Endodermal cell (in vitro differentiated cells): ENCODE measurements around the gene KCNJ2. TPM values are rescaled to one million over a fixed set of nuclear protein-coding genes. Genes with fewer than 3 reads are reported as not detected.

Source experiments
- DNase-seq: peaks from one replicate; pipeline ENCODE4 v3.0.0-alpha.2; 2017
- H3K27ac ChIP-seq: 2 replicates; pipeline ENCODE4 v1.5.1; 2013; ENCODE audit warnings: mild to moderate bottlenecking, low read depth, low read length, moderate library complexity
- H3K27me3 ChIP-seq: 2 replicates; pipeline ENCODE4 v1.6.1; 2013; ENCODE audit warnings: mild to moderate bottlenecking, low read length, moderate library complexity; ENCODE audit not compliant: insufficient read depth, control insufficient read depth, poor library complexity, severe bottlenecking
- H3K36me3 ChIP-seq: 2 replicates; pipeline ENCODE4 v1.7.0; 2013; ENCODE audit warnings: mild to moderate bottlenecking, low read length, moderate library complexity; ENCODE audit not compliant: control insufficient read depth, insufficient read depth
- H3K4me1 ChIP-seq: one replicate; pipeline ENCODE4 v1.7.0; 2013; ENCODE audit warnings: low read length; ENCODE audit not compliant: control insufficient read depth, insufficient read depth
- H3K4me3 ChIP-seq: 2 replicates; pipeline ENCODE4 v1.5.1; 2013; ENCODE audit warnings: mild to moderate bottlenecking, low read length, moderate library complexity
- H3K9ac ChIP-seq: 2 replicates; pipeline ENCODE4 v1.6.1; 2013; ENCODE audit warnings: mild to moderate bottlenecking, low read length, moderate library complexity; ENCODE audit not compliant: poor library complexity, severe bottlenecking; ENCODE audit errors: extremely low read depth
- H3K9me3 ChIP-seq: 2 replicates; pipeline ENCODE4 v1.6.1; 2013; ENCODE audit warnings: mild to moderate bottlenecking, low read length, moderate library complexity; ENCODE audit not compliant: control insufficient read depth
- H3K27ac Mint-ChIP-seq: 2 replicates; pipeline ENCODE4 v1.8.0; 2020; ENCODE audit warnings: mixed read lengths
- H3K27me3 Mint-ChIP-seq: 2 replicates; pipeline ENCODE4 v1.8.0; 2021; ENCODE audit warnings: mild to moderate bottlenecking, mixed read lengths; ENCODE audit not compliant: insufficient read depth
- H3K36me3 Mint-ChIP-seq: 2 replicates; pipeline ENCODE4 v1.8.0; 2020; ENCODE audit warnings: low read depth, mixed read lengths
- H3K4me1 Mint-ChIP-seq: 2 replicates; pipeline ENCODE4 v1.8.0; 2020; ENCODE audit warnings: mixed read lengths
- H3K4me3 Mint-ChIP-seq: 2 replicates; pipeline ENCODE4 v1.8.0; 2020; ENCODE audit warnings: mild to moderate bottlenecking, moderate library complexity, mixed read lengths
- H3K9me3 Mint-ChIP-seq: 2 replicates; pipeline ENCODE4 v1.8.0; 2020; ENCODE audit warnings: mild to moderate bottlenecking, mixed read lengths
- WGBS, 2 experiments: methylation state at CpG; one replicate each; pipeline versions ENCODE4 v1.1.5 to v1.1.7; 2013; ENCODE audit warnings: missing lambda C conversion rate in 2 of 2, mixed read lengths in 1 of 2; ENCODE audit not compliant: insufficient coverage in 1 of 2, insufficient read length in 1 of 2; 5-methylcytosine and 5-hydroxymethylcytosine counted together
- total RNA-seq, 2 donors: library from RNA; stranded (reverse); fragmentation: NEBNext Ultra II Directional in 1 of 2; extraction: Animal tissue kit (Norgen Biotek cat#: 25700) in 1 of 2; gene quantifications; 2 replicates in 1 of 2; 3 replicates in 1 of 2; pipeline ENCODE4 v1.2.1, GENCODE V29; 2021
- TF ChIP-seq, protein P1 (sequence below): fragments of 200-600 bp; sonication (generic); conservative IDR thresholded peaks from 2 replicates; pipeline ENCODE4 v1.5.0; 2021; ENCODE audit warnings: antibody characterized with exemption, mild to moderate bottlenecking

The KCNJ2 gene
- total RNA-seq, 2 donors from 2014 or later, result 0.35 to 1.3 TPM

DNA sequence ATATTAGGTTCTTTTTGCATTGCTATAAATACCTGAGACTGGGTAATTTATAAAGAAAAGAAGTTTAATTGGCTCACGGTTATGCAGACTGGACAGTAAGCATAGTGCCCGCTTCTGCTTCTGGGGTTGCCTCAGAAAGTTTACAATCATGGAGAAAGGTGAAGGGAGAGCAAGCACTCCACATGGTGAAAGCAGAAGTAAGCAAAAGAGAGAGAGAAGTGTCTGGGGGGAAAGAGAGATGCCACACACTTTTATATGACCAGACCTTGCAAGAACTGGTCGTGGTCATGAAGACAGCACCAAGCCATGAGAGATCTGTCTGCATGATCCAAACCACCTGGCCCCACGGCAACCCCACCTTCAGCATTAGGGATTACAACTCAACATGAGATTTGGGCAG is 48.9 kb upstream of the KCNJ2 start:
- H3K27ac Mint-ChIP-seq, result no peak overlapping the region
- peaks cover 18% of the 10 kb centered on the region for H3K9me3 Mint-ChIP-seq
- H3K4me3 ChIP-seq, result no peak overlapping the region
- no peaks in the 10 kb centered on the region for H3K36me3 Mint-ChIP-seq
- peaks cover 13% of the 10 kb centered on the region for H3K9me3 ChIP-seq
- TF ChIP-seq, protein P1, sequence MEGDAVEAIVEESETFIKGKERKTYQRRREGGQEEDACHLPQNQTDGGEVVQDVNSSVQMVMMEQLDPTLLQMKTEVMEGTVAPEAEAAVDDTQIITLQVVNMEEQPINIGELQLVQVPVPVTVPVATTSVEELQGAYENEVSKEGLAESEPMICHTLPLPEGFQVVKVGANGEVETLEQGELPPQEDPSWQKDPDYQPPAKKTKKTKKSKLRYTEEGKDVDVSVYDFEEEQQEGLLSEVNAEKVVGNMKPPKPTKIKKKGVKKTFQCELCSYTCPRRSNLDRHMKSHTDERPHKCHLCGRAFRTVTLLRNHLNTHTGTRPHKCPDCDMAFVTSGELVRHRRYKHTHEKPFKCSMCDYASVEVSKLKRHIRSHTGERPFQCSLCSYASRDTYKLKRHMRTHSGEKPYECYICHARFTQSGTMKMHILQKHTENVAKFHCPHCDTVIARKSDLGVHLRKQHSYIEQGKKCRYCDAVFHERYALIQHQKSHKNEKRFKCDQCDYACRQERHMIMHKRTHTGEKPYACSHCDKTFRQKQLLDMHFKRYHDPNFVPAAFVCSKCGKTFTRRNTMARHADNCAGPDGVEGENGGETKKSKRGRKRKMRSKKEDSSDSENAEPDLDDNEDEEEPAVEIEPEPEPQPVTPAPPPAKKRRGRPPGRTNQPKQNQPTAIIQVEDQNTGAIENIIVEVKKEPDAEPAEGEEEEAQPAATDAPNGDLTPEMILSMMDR, result no peak
- H3K4me1 ChIP-seq, result no peaks in the 10 kb centered on the region
- WGBS, 2 experiments, result 89 to 93% methylated on average over 4 of the region's 4 CpGs
- H3K36me3 ChIP-seq, result no peaks in the 10 kb centered on the region
- H3K27me3 Mint-ChIP-seq, result peaks cover 15% of the 10 kb centered on the region
- H3K9ac ChIP-seq, result no peak overlapping the region
- H3K27me3 ChIP-seq, result peaks cover 24% of the 10 kb centered on the region
- peaks cover 22% of the 10 kb centered on the region for H3K4me1 Mint-ChIP-seq
- no peak overlapping the region for H3K27ac ChIP-seq
- DNase-seq, result no peak
- H3K4me3 Mint-ChIP-seq, result no peak overlapping the region

- H3K27ac ChIP-seq, result no peak overlapping the region
- peaks cover 22% of the 10 kb centered on the region for H3K4me1 Mint-ChIP-seq
- no peaks in the 10 kb centered on the region for H3K36me3 ChIP-seq
- H3K9me3 ChIP-seq, result peaks cover 13% of the 10 kb centered on the region
- H3K36me3 Mint-ChIP-seq, result no peaks in the 10 kb centered on the region
- no peak overlapping the region for H3K4me3 ChIP-seq
- TF ChIP-seq, protein P1, result no peak
- no peak overlapping the region for H3K27ac Mint-ChIP-seq
- H3K4me3 Mint-ChIP-seq, result no peak overlapping the region
- no peak for DNase-seq
- H3K27me3 Mint-ChIP-seq, result peaks cover 12% of the 10 kb centered on the region
- peaks cover under 1% of the 10 kb centered on the region for H3K4me1 ChIP-seq
- WGBS, 2 experiments, result 98% methylated on average over 3 of the region's 3 CpGs; no CpG with 5 or more reads in 1 of the 2 experiments
- peaks cover 18% of the 10 kb centered on the region for H3K27me3 ChIP-seq
- peaks cover 18% of the 10 kb centered on the region for H3K9me3 Mint-ChIP-seq
- H3K9ac ChIP-seq, result no peak overlapping the region
Observed at GRCh38 chr17:70121126-70121525, 48.2 kb upstream of the KCNJ2 start.

DNA sequence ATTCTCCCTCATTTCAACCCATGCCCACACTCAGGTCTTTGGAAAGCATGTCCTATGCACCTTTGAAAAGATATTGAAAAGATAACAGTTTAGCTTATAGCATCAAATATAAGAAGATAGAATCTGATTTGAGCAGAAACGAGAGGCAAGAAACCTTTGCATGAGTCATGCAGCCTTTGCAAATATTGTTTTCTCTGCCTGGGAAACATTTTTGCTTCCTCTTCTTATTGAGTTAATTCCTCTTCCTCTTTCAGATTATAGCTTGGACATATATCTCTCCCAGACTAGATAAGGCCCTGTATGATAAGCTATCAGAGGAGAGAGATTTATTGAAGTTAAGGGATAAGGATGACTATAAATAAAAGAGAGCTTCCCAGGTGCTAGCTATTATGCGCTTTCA is 46.1 kb upstream of the KCNJ2 start:
- H3K27ac Mint-ChIP-seq, result no peak overlapping the region
- Histone ChIP-seq H3K9me3 (peaks cover 8% of the 10 kb centered on the region), H3K4me1 (peaks cover 4% of the 10 kb centered on the region), H3K4me3 (no peak overlapping the region), H3K27me3 (peaks cover 37% of the 10 kb centered on the region), H3K36me3 (no peaks in the 10 kb centered on the region), H3K9ac (no peak overlapping the region), H3K27ac (no peak overlapping the region)
- 67 to 79% methylated on average over 1 to 2 of the region's 2 CpGs for WGBS, 2 experiments
- peaks cover 22% of the 10 kb centered on the region for H3K4me1 Mint-ChIP-seq
- peaks cover 22% of the 10 kb centered on the region for H3K27me3 Mint-ChIP-seq
- H3K36me3 Mint-ChIP-seq, result no peaks in the 10 kb centered on the region
- H3K9me3 Mint-ChIP-seq, result peaks cover 13% of the 10 kb centered on the region
- no peak overlapping the region for H3K4me3 Mint-ChIP-seq
- no peak for DNase-seq
- TF ChIP-seq, protein P1, result no peak
